HEK293 (cell line): Measurements from ENCODE around the gene TMEM41A.

ENCODE experiments used
- CTCF ChIA-PET: fragments of 350-600 bp; formaldehyde crosslinking; extraction: SDS; loops from one replicate; lab custom pipeline; 2021; ENCODE audit warnings: antibody characterized with exemption; lab: Yijun Ruan, JAX
- POLR2A ChIA-PET: fragments of 300-600 bp; formaldehyde crosslinking; extraction: SDS; loops from one replicate; lab custom pipeline; 2020; ENCODE audit warnings: antibody characterized with exemption, inconsistent platforms; lab: Yijun Ruan, JAX
- H3K27ac ChIP-seq: fragments of 200-500 bp; sonication (Bioruptor generic); 2 replicates; pipeline ENCODE4 v1.5.1; 2014; ENCODE audit warnings: low read depth, low read length, control low read depth, inconsistent platforms; ENCODE audit errors: extremely low read depth
- H3K36me3 ChIP-seq, 2 experiments: fragments of 200-500 bp in 1 of 2; sonication (Bioruptor generic) in 1 of 2; 1 replicate in 1 of 2; 2 replicates in 1 of 2; pipeline ENCODE4 v1.5.1; 2014 to 2017; ENCODE audit warnings: inconsistent platforms in 2 of 2, low read length in 2 of 2; ENCODE audit not compliant: control insufficient read depth in 2 of 2, insufficient read depth in 1 of 2
- H3K4me1 ChIP-seq: fragments of 200-500 bp; sonication (Bioruptor generic); 2 replicates; pipeline ENCODE4 v1.5.1; 2014; ENCODE audit warnings: mild to moderate bottlenecking, low read length, inconsistent platforms; ENCODE audit not compliant: control insufficient read depth, insufficient read depth
- H3K4me3 ChIP-seq: 2 replicates; pipeline ENCODE4 v1.5.1; 2011; ENCODE audit warnings: low read depth, mild to moderate bottlenecking, control low read depth, low read length, moderate library complexity
- H3K9me3 ChIP-seq: fragments of 200-500 bp; sonication (Bioruptor generic); 2 replicates; pipeline ENCODE4 v1.5.1; 2014; ENCODE audit warnings: low read depth, low read length, inconsistent platforms; ENCODE audit not compliant: control insufficient read depth, insufficient read depth
- BCL6B ChIP-seq: fragments of 450-650 bp; formaldehyde crosslinking; IDR thresholded peaks from 2 replicates; pipeline ENCODE4 v1.5.1; 2017; ENCODE audit warnings: missing biosample characterization, missing genetic modification characterization
- CTCF ChIP-seq: fragments of 450-650 bp; formaldehyde crosslinking; IDR thresholded peaks from 2 replicates; pipeline ENCODE4 v1.5.1; 2016; ENCODE audit warnings: missing biosample characterization, missing genetic modification characterization
- GLI2 ChIP-seq: fragments of 450-650 bp; formaldehyde crosslinking; IDR thresholded peaks from 2 replicates; pipeline ENCODE4; 2017; ENCODE audit warnings: missing biosample characterization, missing genetic modification characterization, low read depth, borderline replicate concordance
- GLI4 ChIP-seq: fragments of 450-650 bp; formaldehyde crosslinking; IDR thresholded peaks from 2 replicates; pipeline ENCODE4 v1.5.1; 2016; ENCODE audit warnings: missing biosample characterization, missing genetic modification characterization
- SETDB1 ChIP-seq: IDR thresholded peaks from one replicate; pipeline ENCODE4 v1.6.1; 2017; ENCODE audit warnings: mild to moderate bottlenecking, low read length, moderate library complexity, mixed read lengths; ENCODE audit not compliant: insufficient read length
- SP7 ChIP-seq: fragments of 450-650 bp; formaldehyde crosslinking; IDR thresholded peaks from 2 replicates; pipeline ENCODE4 v1.5.1; 2016; ENCODE audit warnings: missing biosample characterization, missing genetic modification characterization
- TSHZ1 ChIP-seq: fragments of 450-650 bp; formaldehyde crosslinking; IDR thresholded peaks from 2 replicates; pipeline ENCODE4 v1.5.1; 2016; ENCODE audit warnings: missing biosample characterization, missing genetic modification characterization, borderline replicate concordance
- YY1 ChIP-seq: fragments of 450-650 bp; formaldehyde crosslinking; IDR thresholded peaks from 2 replicates; pipeline ENCODE4 v1.5.1; 2018; ENCODE audit warnings: missing biosample characterization, missing genetic modification characterization
- YY2 ChIP-seq: fragments of 450-650 bp; formaldehyde crosslinking; IDR thresholded peaks from 2 replicates; pipeline ENCODE4 v1.5.1; 2016; ENCODE audit warnings: missing biosample characterization, missing genetic modification characterization
- ZBTB49 ChIP-seq: fragments of 450-650 bp; formaldehyde crosslinking; IDR thresholded peaks from 2 replicates; pipeline ENCODE4 v1.5.1; 2016; ENCODE audit warnings: missing biosample characterization, missing genetic modification characterization, low read depth
- ZNF114 ChIP-seq: fragments of 450-650 bp; formaldehyde crosslinking; IDR thresholded peaks from 2 replicates; pipeline ENCODE4 v1.5.0; 2017; ENCODE audit warnings: missing biosample characterization, missing genetic modification characterization
- ZNF132 ChIP-seq: fragments of 450-650 bp; formaldehyde crosslinking; IDR thresholded peaks from 2 replicates; pipeline ENCODE4 v1.5.1; 2017; ENCODE audit warnings: missing biosample characterization, missing genetic modification characterization, borderline replicate concordance
- ZNF133 ChIP-seq: fragments of 450-650 bp; formaldehyde crosslinking; IDR thresholded peaks from 2 replicates; pipeline ENCODE4 v1.5.1; 2016; ENCODE audit warnings: missing biosample characterization, missing genetic modification characterization
- ZNF16 ChIP-seq: fragments of 450-650 bp; formaldehyde crosslinking; IDR thresholded peaks from 2 replicates; pipeline ENCODE4 v1.5.1; 2016; ENCODE audit warnings: low read depth, missing biosample characterization, missing genetic modification characterization
- ZNF169 ChIP-seq: fragments of 450-650 bp; formaldehyde crosslinking; IDR thresholded peaks from 2 replicates; pipeline ENCODE4 v1.5.1; 2016; ENCODE audit warnings: missing biosample characterization, missing genetic modification characterization
- ZNF18 ChIP-seq: fragments of 450-650 bp; formaldehyde crosslinking; IDR thresholded peaks from 2 replicates; pipeline ENCODE4 v1.5.1; 2016; ENCODE audit warnings: missing biosample characterization, missing genetic modification characterization
- ZNF302 ChIP-seq: fragments of 450-650 bp; formaldehyde crosslinking; IDR thresholded peaks from 2 replicates; pipeline ENCODE4 v1.5.1; 2016; ENCODE audit warnings: missing biosample characterization, missing genetic modification characterization, low read depth
- ZNF341 ChIP-seq: fragments of 450-650 bp; formaldehyde crosslinking; IDR thresholded peaks from 2 replicates; pipeline ENCODE4; 2016; ENCODE audit warnings: low read depth, missing biosample characterization, missing genetic modification characterization
- ZNF350 ChIP-seq: fragments of 450-650 bp; formaldehyde crosslinking; IDR thresholded peaks from 2 replicates; pipeline ENCODE4 v1.5.0; 2017; ENCODE audit warnings: missing biosample characterization, mild to moderate bottlenecking, missing genetic modification characterization
- ZNF423 ChIP-seq: fragments of 450-650 bp; formaldehyde crosslinking; IDR thresholded peaks from 2 replicates; pipeline ENCODE4 v1.5.1; 2016; ENCODE audit warnings: missing biosample characterization, missing genetic modification characterization
- ZNF544 ChIP-seq: fragments of 450-650 bp; formaldehyde crosslinking; IDR thresholded peaks from 2 replicates; pipeline ENCODE4 v1.5.0; 2017; ENCODE audit warnings: missing biosample characterization, missing genetic modification characterization
- ZNF560 ChIP-seq: fragments of 450-650 bp; formaldehyde crosslinking; IDR thresholded peaks from 2 replicates; pipeline ENCODE4 v1.5.1; 2017; ENCODE audit warnings: missing biosample characterization, missing genetic modification characterization, borderline replicate concordance
- ZNF768 ChIP-seq: fragments of 450-650 bp; formaldehyde crosslinking; IDR thresholded peaks from 2 replicates; pipeline ENCODE4 v1.5.1; 2018; ENCODE audit warnings: missing biosample characterization, mild to moderate bottlenecking, missing genetic modification characterization

The TMEM41A gene

GRCh38 chr3:185539934-185540333 lies 41.1 kb upstream of the TMEM41A start:
- CTCF ChIA-PET: no interaction called here
- TF ChIP-seq ZNF18 (tag by site-specific recombination) (peak; percentile 97), TSHZ1 (tag by site-specific recombination) (no peak)
- TF ChIP-seq, all 188 proteins: peak for 1
- Histone ChIP-seq H3K27ac (no peak overlapping the region), H3K9me3 (no peaks in the 10 kb centered on the region), H3K4me3 (no peak overlapping the region), H3K4me1 (no peaks in the 10 kb centered on the region), H3K36me3 (no peaks in the 10 kb centered on the region)
- POLR2A ChIA-PET: no interaction called here

GRCh38 chr3:185537369-185537970 lies 38.6 kb upstream of the TMEM41A start:
- CTCF ChIA-PET: interaction anchor here (1.4 kb wide), 1 partner anchor 21 kb away, joined by 5 read pairs; no protein-coding TSS in a partner anchor
- POLR2A ChIA-PET: no interaction called here
- H3K36me3 ChIP-seq: no peaks in the 10 kb centered on the region
- no peak overlapping the region; the same call in 1 of the 2 replicates for H3K27ac ChIP-seq
- no peak overlapping the region for H3K4me3 ChIP-seq
- H3K9me3 ChIP-seq: no peaks in the 10 kb centered on the region
- no peaks in the 10 kb centered on the region for H3K4me1 ChIP-seq
- TF ChIP-seq SETDB1 (no peak), SP7 (peak; percentile 94), BCL6B (tag by site-specific recombination) (no peak), ZNF114 (no peak), ZNF423 (tag by site-specific recombination) (no peak), ZNF544 (tag by site-specific recombination) (no peak), YY1 (tag by site-specific recombination) (no peak), ZNF16 (tag by site-specific recombination) (no peak), ZNF768 (tag by site-specific recombination) (no peak), ZBTB49 (no peak), GLI2 (no peak), ZNF350 (no peak), YY2 (tag by site-specific recombination) (no peak), ZNF133 (no peak), ZNF132 (no peak), GLI4 (tag by site-specific recombination) (no peak), ZNF341 (tag by site-specific recombination) (no peak), CTCF (tag by site-specific recombination) (no peak), ZNF560 (tag by site-specific recombination) (no peak), ZNF169 (no peak), ZNF302 (no peak)
